Epithelial cell of proximal tubule (primary cell): ENCODE results near the gene TM4SF5. TPM values are rescaled to one million over a fixed set of nuclear protein-coding genes. Genes with fewer than 3 reads are reported as not detected.
A peak's percentile ranks its signal among the peaks of the same experiment; 100 is the strongest.

ENCODE experiments used
- DNase-seq: peaks from one replicate; pipeline ENCODE4 v3.0.0-alpha.2; 2011; ENCODE audit warnings: low read depth
- H3K4me3 ChIP-seq: 2 replicates; pipeline ENCODE4 v1.5.1; 2011; ENCODE audit warnings: low read depth, mild to moderate bottlenecking, low read length
- CTCF ChIP-seq: conservative IDR thresholded peaks from 2 replicates; pipeline ENCODE4 v1.5.1; 2012; ENCODE audit warnings: low read depth, mild to moderate bottlenecking, low read length
- total RNA-seq: library from RNA; depleted of rRNA; stranded (reverse); fragments of >200 nt; gene quantifications from 2 replicates; pipeline ENCODE4 v1.2.3, GENCODE V29; 2015

The TM4SF5 gene
- total RNA-seq, 1 donor from 2014 or later: not detected

GRCh38 chr17:4812690-4813089 is 41.0 kb downstream of the TM4SF5 start:
- no peak for TF ChIP-seq CTCF
- H3K4me3 ChIP-seq: no peak overlapping the region
- DNase-seq: no peak

GRCh38 chr17:4815043-4815675 is 43.5 kb downstream of the TM4SF5 start:
- no peak for DNase-seq
- peak; percentile 39 for TF ChIP-seq CTCF
- no peak overlapping the region for H3K4me3 ChIP-seq

- TF ChIP-seq CTCF: no peak
These were observed 45.1 kb downstream of the TM4SF5 start for GRCh38 chr17:4816826-4817225.

GRCh38 chr17:4818276-4818675 is 46.6 kb downstream of the TM4SF5 start:
- no peak for TF ChIP-seq CTCF
- DNase-seq: no peak

More at GRCh38 chr17:4816826-4817225, 45.1 kb downstream of the TM4SF5 start:
- no peak for DNase-seq
- no peak overlapping the region for H3K4me3 ChIP-seq

GRCh38 chr17:4822835-4823234 is 51.1 kb downstream of the TM4SF5 start:
- no peak for DNase-seq
- H3K4me3 ChIP-seq: no peak overlapping the region
- TF ChIP-seq CTCF: no peak

More at GRCh38 chr17:4818276-4818675, 46.6 kb downstream of the TM4SF5 start:
- no peak overlapping the region for H3K4me3 ChIP-seq

GRCh38 chr17:4823373-4824089 is 51.8 kb downstream of the TM4SF5 start:
- TF ChIP-seq CTCF: no peak
- no peak for DNase-seq
- no peak overlapping the region for H3K4me3 ChIP-seq
